ENCODE data around the gene PIN4.
A peak's percentile ranks its signal among the peaks of the same experiment; 100 is the strongest.

The PIN4 gene

GRCh38 chrX:72181178-72182125 is at the start of gene PIN4:
Gene PIN4, plus strand, starts transcription at chrX:72181757. Its CDS starts 29 bp downstream, at chrX:72181786.
- Mint-ChIP-seq H3K4me1 (peaks cover 2% of the 10 kb centered on the region), H3K36me3 (no peaks in the 10 kb centered on the region), H3K4me3 (no peak within 1 kb of the TSS), H3K27ac (no peak within 1 kb of the TSS), H3K27me3 (no peaks in the 10 kb centered on the region), H3K9me3 (no peaks in the 10 kb centered on the region)
- DNase-seq (ENCODE audit: low spot score in 2 of 2) (peak; percentile 67 to 76), ATAC-seq (ENCODE audit: low read depth) (peak; percentile 91)

DNA sequence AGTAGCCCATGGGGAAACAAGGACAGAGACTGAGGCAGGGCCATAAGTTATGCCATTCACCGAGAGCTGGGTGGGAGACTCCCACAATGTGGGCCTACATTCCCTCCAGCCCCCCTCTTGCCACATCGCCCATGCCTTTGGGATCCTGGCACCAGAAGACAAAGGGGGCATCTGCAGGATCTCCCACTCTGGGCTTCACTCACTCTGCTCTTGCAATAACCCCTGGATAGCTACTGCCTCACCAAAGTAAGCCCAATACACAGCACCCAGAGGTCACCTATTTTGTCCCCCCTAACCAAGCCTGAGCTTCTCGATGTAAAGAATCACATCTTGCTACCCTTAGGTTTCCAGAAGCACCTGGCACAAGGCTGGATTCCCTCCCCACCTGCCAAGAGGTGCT is 49.1 kb upstream of the PIN4 start:
- Mint-ChIP-seq H3K36me3 (no peaks in the 10 kb centered on the region), H3K4me1 (peaks cover 5% of the 10 kb centered on the region), H3K27me3 (peaks cover 15% of the 10 kb centered on the region), H3K9me3 (no peaks in the 10 kb centered on the region), H3K4me3 (peak overlapping the region; percentile 29), H3K27ac (no peak overlapping the region)
- DNase-seq (ENCODE audit: low spot score in 2 of 2), result no peak
- ATAC-seq (ENCODE audit: low read depth), result no peak

- ATAC-seq (ENCODE audit: low read depth), result no peak
- no peaks in the 10 kb centered on the region for H3K36me3 Mint-ChIP-seq
- no peak for DNase-seq (ENCODE audit: low spot score in 2 of 2)
- H3K27ac Mint-ChIP-seq, result no peak overlapping the region
- H3K27me3 Mint-ChIP-seq, result peaks cover 15% of the 10 kb centered on the region
- H3K4me1 Mint-ChIP-seq, result peaks cover 5% of the 10 kb centered on the region
- no peak overlapping the region for H3K4me3 Mint-ChIP-seq
- no peaks in the 10 kb centered on the region for H3K9me3 Mint-ChIP-seq
These were observed 47.6 kb upstream of the PIN4 start for GRCh38 chrX:72133851-72134546.

- ATAC-seq (ENCODE audit: low read depth) (no peak), DNase-seq (ENCODE audit: low spot score in 2 of 2) (no peak)
- H3K27ac Mint-ChIP-seq, result no peak overlapping the region
- H3K4me1 Mint-ChIP-seq, result peaks cover 9% of the 10 kb centered on the region
- no peaks in the 10 kb centered on the region for H3K36me3 Mint-ChIP-seq
- no peak overlapping the region for H3K4me3 Mint-ChIP-seq
- peaks cover 18% of the 10 kb centered on the region for H3K27me3 Mint-ChIP-seq
- no peaks in the 10 kb centered on the region for H3K9me3 Mint-ChIP-seq
These were observed 43.6 kb upstream of the PIN4 start for GRCh38 chrX:72137846-72138495.

DNA sequence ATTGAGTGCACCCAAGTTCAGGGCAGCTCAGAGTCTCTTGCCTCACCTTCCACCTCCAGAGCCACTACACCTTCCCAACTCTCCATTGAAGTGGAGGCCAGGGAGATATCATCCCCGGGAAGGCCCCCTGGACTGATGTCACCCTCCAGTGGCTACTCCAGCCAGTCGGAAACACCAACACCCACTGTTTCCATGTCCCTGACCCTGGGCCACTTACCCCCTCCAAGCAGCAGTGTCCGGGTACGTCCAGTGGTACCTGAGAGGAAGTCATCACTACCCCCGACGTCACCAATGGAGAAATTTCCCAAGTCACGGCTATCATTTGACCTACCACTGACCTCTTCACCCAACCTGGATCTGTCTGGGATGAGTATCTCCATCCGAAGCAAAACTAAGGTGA is 42.0 kb upstream of the PIN4 start:
- no peak for ATAC-seq (ENCODE audit: low read depth)
- DNase-seq (ENCODE audit: low spot score in 2 of 2), result no peak
- H3K27ac Mint-ChIP-seq, result no peak overlapping the region
- peaks cover 9% of the 10 kb centered on the region for H3K4me1 Mint-ChIP-seq
- no peak overlapping the region for H3K4me3 Mint-ChIP-seq
- peaks cover 13% of the 10 kb centered on the region for H3K27me3 Mint-ChIP-seq
- no peaks in the 10 kb centered on the region for H3K36me3 Mint-ChIP-seq
- no peaks in the 10 kb centered on the region for H3K9me3 Mint-ChIP-seq

GRCh38 chrX:72141372-72142004 is 40.1 kb upstream of the PIN4 start:
- peaks cover 9% of the 10 kb centered on the region for H3K27me3 Mint-ChIP-seq
- ATAC-seq (ENCODE audit: low read depth), result peak; percentile 47
- H3K36me3 Mint-ChIP-seq, result no peaks in the 10 kb centered on the region
- peaks cover 9% of the 10 kb centered on the region for H3K4me1 Mint-ChIP-seq
- no peaks in the 10 kb centered on the region for H3K9me3 Mint-ChIP-seq
- no peak for DNase-seq (ENCODE audit: low spot score in 2 of 2)
- peak overlapping the region; percentile 2 for H3K27ac Mint-ChIP-seq
- no peak overlapping the region for H3K4me3 Mint-ChIP-seq

DNA sequence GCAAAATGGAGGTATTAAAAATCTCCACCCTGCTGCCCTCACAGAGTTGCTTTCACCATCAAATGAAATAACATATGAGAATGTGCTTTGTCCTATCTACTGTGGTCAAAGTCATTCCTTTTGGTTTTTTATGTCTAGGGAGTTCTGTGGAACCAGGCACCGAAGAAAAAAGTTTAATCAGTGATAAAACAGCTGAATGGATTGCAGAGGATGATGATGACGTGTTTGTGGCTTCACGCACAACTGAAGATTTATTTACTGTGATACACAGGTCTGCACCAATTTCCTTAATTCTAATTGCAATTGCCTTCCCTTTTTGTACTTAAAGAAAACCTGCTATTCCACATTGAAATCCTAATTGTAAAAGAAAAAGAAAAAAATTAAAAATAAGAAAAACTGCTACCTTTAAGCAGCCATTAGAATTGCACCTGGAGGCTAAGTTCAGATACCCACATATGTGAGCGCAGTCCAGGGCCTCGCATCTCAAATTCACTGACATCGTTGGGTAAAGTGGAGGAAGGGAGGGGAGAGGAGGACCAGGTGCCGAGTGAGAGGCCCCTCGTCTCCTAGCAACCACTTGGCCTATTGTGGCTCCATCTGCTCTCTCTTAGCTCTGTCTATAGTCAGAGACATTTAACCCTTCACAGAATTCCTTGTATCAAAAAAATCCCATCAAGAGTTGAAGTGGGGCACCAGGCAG is 39.3 kb upstream of the PIN4 start:
- DNase-seq (ENCODE audit: low spot score in 2 of 2) (no peak), ATAC-seq (ENCODE audit: low read depth) (peak; percentile 79)
- H3K27me3 Mint-ChIP-seq, result peaks cover 9% of the 10 kb centered on the region
- H3K9me3 Mint-ChIP-seq, result no peaks in the 10 kb centered on the region
- no peak overlapping the region for H3K4me3 Mint-ChIP-seq
- H3K4me1 Mint-ChIP-seq, result peaks cover 9% of the 10 kb centered on the region
- peak overlapping the region; percentile 2 for H3K27ac Mint-ChIP-seq
- H3K36me3 Mint-ChIP-seq, result no peaks in the 10 kb centered on the region

DNA sequence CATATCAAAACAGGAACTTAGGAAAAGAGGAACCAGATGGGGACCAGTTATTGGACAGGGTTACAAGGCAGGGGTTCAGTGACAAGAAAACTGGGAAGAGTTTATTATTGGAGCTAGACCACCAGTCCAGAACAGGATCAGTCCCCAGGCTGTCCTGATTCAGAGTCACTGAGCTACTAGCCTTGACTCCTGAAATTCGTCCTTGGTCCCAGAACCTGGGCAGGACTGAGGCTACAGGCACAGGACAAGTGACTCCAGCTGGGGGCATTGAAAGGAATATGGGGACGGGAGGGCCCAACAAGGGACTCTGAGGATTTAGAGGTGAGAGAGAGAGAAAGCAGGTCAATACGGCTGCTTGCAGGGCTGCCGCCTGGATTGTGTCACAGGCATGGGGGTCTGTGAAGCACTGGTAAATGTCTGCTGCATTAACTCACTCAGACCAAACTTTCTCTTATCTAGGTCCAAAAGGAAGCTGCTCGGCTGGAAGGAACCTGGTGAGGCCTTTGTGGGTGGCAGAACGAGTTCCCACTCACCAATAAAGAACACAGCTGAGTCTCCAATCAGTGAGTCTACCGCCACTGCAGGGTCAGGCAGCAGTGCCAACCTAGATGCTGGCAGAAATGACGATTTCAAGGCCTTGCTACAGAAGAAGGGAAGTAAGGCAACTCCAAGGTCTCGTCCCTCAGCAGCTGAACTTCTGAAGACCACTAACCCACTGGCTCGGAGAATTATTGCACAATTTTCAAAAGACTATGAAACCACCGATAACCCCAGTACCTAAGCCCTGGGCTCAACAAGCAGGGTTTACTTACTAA is 38.6 kb upstream of the PIN4 start:
- H3K27ac Mint-ChIP-seq, result no peak overlapping the region
- peaks cover 9% of the 10 kb centered on the region for H3K27me3 Mint-ChIP-seq
- no peak overlapping the region for H3K4me3 Mint-ChIP-seq
- peaks cover 9% of the 10 kb centered on the region for H3K4me1 Mint-ChIP-seq
- DNase-seq (ENCODE audit: low spot score in 2 of 2) (no peak), ATAC-seq (ENCODE audit: low read depth) (no peak)
- H3K9me3 Mint-ChIP-seq, result no peaks in the 10 kb centered on the region
- no peaks in the 10 kb centered on the region for H3K36me3 Mint-ChIP-seq

DNA sequence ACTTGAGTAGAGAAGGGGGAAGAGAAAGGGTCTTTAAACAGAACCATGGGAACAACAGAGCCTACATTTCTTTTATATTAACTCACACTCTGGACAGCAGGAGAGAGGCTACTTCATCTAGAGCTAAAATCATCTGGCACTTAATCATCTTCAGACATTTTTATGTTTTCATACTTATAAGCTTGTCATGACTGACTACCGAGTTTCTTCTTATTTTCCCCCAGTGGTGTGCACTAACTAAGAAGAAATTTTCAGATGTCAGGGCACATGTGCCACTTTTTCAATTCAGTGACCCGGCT is 38.0 kb upstream of the PIN4 start:
- no peak for ATAC-seq (ENCODE audit: low read depth)
- peaks cover 10% of the 10 kb centered on the region for H3K27me3 Mint-ChIP-seq
- peaks cover 9% of the 10 kb centered on the region for H3K4me1 Mint-ChIP-seq
- no peak overlapping the region for H3K27ac Mint-ChIP-seq
- no peaks in the 10 kb centered on the region for H3K9me3 Mint-ChIP-seq
- no peak overlapping the region for H3K4me3 Mint-ChIP-seq
- no peaks in the 10 kb centered on the region for H3K36me3 Mint-ChIP-seq
- no peak for DNase-seq (ENCODE audit: low spot score in 2 of 2)

DNA sequence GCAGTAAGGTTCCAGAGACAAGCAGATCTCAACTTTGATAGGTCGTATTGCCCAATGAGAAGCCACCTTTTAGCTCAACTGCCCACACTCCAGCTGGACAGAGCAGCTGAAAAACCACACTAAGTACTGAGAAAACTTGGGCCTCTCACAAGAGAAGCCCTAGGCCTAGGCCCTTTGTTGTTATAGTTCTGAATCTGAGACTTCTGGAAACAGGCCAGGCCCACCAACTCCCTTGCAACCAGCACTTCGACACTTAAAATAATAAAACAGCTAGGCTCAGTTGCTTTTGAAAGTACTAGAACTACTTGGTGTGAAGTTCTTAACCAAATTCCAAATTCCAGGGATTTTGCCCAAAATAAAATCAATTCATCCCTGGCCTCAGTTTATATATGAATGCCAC is 36.4 kb upstream of the PIN4 start:
- H3K9me3 Mint-ChIP-seq, result no peaks in the 10 kb centered on the region
- H3K36me3 Mint-ChIP-seq, result no peaks in the 10 kb centered on the region
- H3K27ac Mint-ChIP-seq, result no peak overlapping the region
- peaks cover 9% of the 10 kb centered on the region for H3K4me1 Mint-ChIP-seq
- no peak for ATAC-seq (ENCODE audit: low read depth)
- peaks cover 4% of the 10 kb centered on the region for H3K27me3 Mint-ChIP-seq
- DNase-seq (ENCODE audit: low spot score in 2 of 2), result no peak
- no peak overlapping the region for H3K4me3 Mint-ChIP-seq

- no peak overlapping the region for H3K4me3 Mint-ChIP-seq
- H3K27me3 Mint-ChIP-seq, result peaks cover 4% of the 10 kb centered on the region
- H3K27ac Mint-ChIP-seq, result no peak overlapping the region
- H3K4me1 Mint-ChIP-seq, result peaks cover 5% of the 10 kb centered on the region
- no peaks in the 10 kb centered on the region for H3K36me3 Mint-ChIP-seq
- no peaks in the 10 kb centered on the region for H3K9me3 Mint-ChIP-seq
- DNase-seq (ENCODE audit: low spot score in 2 of 2) (no peak), ATAC-seq (ENCODE audit: low read depth) (no peak)
These were observed 35.0 kb upstream of the PIN4 start for GRCh38 chrX:72146527-72146926.

DNA sequence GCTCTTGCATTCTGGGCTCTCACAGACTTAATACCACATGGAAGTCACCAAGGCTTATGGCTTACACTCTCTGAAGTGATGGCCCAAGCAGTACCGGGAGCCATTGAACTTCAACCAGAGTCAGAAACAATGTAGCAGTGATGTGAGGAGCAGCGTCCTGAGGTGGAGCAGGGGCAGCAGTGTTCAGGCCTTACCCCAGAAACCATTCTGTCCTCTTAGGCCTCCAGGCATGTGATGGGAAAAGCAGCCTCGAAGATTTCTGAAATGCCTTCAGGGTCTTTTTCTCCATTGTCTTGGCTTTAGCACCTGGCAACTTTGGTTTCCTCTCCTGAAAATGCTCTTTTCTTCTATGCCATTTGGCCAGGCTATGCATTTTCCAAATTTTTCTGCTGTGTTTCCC is 22.8 kb upstream of the PIN4 start:
- Mint-ChIP-seq H3K4me1 (no peaks in the 10 kb centered on the region), H3K36me3 (peaks cover 4% of the 10 kb centered on the region), H3K27me3 (peaks cover 13% of the 10 kb centered on the region), H3K4me3 (no peak overlapping the region), H3K27ac (no peak overlapping the region), H3K9me3 (peaks cover 2% of the 10 kb centered on the region)
- DNase-seq (ENCODE audit: low spot score in 2 of 2) (no peak), ATAC-seq (ENCODE audit: low read depth) (no peak)

- Mint-ChIP-seq H3K4me1 (no peaks in the 10 kb centered on the region), H3K36me3 (peaks cover 4% of the 10 kb centered on the region), H3K9me3 (peaks cover 2% of the 10 kb centered on the region), H3K27me3 (peaks cover 13% of the 10 kb centered on the region), H3K27ac (no peak overlapping the region), H3K4me3 (no peak overlapping the region)
- no peak for ATAC-seq (ENCODE audit: low read depth)
- DNase-seq (ENCODE audit: low spot score in 2 of 2), result no peak
These were observed 21.8 kb upstream of the PIN4 start for GRCh38 chrX:72159769-72160168.

Measured in memory B cell (primary cell).